ENCODE data around the gene GPR179.
"Not testable (repeated sequence)": the region's sequence is repeated elsewhere in the genome, so short reads cannot be mapped to it uniquely, and the experiment has no call there.

GPR179 gene

DNA sequence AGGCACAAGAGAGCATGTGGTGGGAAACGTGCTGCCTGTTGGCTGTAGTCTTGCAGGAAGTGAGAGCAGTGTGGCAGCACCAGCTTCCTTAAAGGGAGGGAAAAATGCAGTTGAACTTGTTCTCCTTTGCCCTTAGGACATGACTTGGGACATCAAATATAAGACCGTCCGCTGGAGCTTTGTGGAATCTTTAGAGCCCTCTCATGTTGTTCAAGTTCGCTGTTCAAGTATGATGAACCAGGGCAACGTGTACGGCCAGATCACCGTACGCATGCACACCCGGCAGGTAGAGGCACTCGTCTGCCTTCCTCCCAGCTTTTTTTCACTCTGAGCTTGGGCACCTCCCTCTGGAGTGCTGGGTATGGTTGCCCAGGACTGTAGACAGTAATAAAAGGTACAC lies 23.3 kb downstream of the GPR179 start:
- DNase-seq: no peak

DNA sequence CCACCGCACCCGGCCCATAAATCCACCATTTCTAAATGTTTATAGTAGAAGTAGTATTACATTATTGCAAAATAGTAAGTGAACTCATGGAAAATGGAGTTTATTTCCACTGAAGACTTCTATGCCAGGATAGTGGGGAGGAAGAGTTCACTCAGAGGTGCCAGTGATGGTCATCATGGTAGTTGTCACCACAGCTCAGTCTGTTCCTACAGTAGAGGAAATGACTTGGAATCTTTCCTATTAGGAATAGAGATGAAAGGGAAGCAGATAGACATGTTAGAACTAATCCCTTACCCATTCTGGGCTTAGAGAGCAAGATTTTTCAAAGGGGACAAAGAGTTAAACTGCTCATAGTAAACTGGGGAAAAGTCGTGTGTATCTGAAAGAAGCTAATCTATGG lies 26.7 kb downstream of the GPR179 start:
- DNase-seq: no peak

DNA sequence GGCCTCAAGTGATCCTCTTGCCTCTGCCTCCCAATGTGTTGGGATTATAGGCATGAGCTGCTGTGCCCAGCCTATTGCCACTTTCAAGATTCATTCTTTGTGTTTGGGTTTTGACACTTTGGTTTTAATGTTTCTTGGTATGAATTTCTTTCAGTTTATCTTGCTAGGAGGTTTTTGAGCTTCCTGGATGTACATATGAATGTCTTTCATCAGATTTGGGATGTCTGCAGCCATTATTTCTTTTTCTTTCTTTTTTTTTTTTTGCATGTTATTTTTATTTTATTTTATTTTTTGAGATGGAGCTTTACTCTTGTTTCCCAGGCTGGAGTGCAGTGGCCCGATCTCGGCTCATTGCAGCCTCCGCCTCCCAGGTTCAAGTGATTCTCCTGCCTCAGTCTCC lies 28.3 kb downstream of the GPR179 start:
- DNase-seq: no peak

DNA sequence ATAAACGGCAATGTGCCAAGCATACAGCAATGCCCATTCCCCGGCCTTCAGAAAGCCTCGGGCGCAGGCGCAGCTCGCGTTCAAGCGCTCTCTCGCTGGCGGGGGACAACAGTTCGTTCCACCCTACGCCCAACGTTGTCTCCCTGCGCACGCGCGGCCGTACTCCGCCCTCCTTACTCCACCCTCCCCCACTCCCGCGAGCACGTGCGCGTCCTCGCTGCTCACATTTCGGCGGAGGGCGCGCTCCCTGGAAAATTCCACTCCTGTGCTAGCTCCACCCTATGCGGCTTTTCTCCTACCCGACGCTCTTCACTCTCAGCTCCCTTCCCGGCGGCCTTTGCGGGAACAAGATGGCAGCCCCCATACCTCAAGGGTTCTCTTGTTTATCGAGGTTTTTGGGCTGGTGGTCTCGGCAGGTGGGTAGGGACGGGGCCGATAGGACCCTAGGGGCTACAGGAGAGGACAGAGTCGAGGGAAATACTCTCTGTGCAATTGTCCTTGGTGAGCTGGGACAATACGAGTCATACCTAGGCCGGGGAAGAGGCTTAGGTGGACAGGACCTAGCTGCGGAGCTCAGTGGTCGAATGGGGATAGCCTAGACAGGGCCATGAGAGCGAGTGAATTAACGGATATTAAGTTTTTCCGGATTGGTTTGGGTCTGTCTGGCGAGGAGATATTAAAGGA lies 46.8 kb downstream of the GPR179 start, which contains the start of gene MRPL45:
Gene MRPL45, plus strand, starts transcription at position 335 of the 684 bp plus-strand sequence. Its CDS starts 16 bp downstream, at position 351.
- peak; percentile 96 for DNase-seq

DNA sequence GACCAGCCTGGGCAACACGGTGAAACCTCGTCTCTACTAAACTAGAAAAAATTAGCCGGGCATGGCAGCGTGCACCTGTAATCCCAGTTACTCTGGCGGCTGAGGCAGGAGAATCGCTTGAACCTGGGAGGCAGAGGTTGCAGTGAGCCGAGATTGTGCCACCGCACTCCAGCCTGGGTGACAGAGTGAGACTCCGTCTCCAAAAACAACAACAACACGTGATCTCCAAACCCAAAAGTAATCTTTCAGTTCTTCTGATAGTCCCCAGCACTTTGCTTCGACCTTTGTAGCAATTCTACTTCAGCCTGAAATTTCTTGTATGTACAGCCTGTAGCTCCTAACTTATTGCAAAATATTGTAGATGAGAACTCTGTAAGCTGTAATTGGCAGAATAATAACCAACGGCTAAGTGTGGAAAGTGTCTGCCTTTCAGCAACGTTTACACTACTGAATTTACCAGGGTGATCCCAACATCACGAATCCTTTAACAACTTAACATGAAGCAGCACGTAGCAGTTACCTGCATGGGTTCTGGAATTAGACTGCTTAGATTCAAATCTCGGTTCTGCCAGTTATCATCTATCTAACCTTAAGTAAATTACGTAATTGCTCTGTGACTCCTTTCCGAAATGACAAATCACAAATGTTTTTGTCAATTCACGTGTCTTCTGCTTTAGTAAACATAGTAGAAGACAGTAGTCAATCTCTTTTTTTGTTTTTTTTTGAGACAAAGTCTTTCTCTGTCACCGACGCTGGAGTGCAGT lies 48.0 kb downstream of the GPR179 start:
- not testable (repeated sequence) for DNase-seq

DNA sequence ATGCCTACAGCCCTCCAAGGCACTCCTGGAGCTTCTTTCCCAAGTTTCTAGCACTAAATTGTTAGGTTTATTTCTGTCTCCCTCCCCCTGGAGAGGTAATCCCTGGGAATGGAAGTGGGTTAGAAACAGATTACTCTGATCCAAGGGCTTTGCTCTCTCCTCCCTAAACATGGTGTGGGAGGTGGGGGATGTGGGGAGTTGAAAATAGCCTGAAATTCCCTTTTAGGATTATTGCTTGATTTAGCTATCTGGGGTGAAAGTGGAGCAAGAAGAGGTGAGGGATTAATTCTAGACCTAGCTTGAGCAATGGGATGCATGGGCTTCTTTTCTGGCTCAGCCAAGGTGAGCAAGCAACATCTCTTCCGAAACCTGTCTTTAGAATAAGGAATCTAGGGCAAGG lies 54.0 kb downstream of the GPR179 start:
- DNase-seq: not testable (repeated sequence)

DNA sequence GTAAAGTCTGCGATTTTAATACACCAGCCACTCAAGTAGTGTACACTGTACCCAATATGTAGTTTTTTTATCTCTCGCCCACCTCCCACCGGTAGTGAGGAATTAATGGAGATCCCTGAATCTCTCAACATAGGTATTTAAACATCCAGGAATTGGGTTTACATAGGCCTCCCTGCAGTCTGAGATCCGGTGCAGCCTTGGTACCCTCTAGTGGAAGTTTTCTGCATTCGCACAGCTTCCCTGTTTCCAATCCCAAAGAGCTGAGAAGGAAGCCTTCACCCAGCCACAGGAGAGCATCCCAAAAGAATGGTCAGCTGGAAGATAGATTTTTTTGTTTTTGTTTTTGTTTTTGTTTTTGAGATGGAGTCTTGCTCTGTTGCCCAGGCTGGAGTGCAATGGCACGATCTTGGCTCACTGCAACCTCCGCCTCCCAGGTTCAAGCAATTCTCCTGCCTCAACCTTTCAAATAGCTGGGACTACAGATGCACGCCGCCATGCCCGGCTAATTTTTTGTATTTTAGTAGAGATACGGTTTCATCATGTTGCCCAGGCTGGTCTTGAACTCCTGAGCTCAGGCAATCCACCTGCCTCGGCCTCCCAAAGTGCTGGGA lies 55.4 kb downstream of the GPR179 start:
- not testable (repeated sequence) for DNase-seq

DNA sequence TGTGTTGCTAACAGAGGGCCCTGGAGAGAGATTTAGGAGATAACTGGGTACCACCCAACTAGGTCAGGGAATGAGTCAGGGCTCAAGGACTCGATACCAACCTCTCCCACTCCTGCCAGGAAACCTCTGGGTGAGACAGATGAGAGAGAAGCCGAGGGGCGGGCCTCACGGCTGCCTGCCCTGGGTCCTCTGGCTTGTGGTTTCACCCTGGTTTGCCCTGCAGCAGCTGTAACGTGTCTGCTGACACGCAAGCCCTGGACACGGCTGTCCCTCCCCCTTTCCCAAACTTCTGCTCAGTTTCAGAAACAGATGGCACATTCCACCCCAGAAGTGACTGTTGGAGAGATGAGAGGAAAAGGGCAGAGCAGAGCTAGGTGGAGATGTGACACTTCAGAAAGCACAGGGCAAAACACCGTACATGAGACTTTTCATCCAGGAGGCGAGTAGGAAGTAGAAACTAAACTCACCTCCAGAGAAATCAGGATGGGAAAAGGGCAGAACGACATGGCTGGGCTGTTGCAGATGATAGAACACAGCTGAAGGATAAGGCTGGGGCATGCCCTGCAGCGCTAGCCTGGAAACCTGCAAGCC lies 57.2 kb downstream of the GPR179 start:
- DNase-seq: not testable (repeated sequence)

DNA sequence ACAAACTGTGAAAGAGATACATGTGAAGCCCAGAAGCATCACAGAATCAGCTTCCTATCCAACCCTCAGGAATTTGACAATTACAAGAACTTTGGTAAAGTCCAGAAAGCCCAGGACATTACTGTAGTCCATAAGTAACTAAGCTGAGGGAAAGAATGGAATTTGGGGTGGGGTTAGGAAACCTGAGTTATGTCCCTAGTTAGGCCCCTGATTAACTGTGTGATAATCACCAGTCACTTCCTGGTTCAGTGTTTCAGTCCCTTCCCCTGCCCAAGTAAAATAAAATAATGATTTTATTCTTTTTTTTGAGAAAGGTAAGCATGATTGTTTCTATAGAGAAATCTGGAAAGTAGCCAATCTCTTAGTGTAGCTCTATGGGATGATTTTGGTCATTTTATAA lies 57.8 kb downstream of the GPR179 start:
- DNase-seq: not testable (repeated sequence)

All from NCI-H510A (cell line).